RWPE2 (cell line): ENCODE results near the gene CABP2.

Source experiments
- ATAC-seq: fragments of 200-7000 bp; cut with Tn5 transposase; 3 replicates; pipeline ENCODE4 v1.9.1; 2021; ENCODE audit warnings: low read depth
- DNase-seq: peaks from one replicate; pipeline ENCODE4 v3.0.0-alpha.2; 2020; ENCODE audit warnings: low spot score
- H3K27ac ChIP-seq: fragments of 450-650 bp; 2 replicates; pipeline ENCODE4 v1.5.1; 2017; ENCODE audit warnings: mild to moderate bottlenecking; ENCODE audit not compliant: poor library complexity, severe bottlenecking
- H3K27me3 ChIP-seq: fragments of 250-450 bp; sonication (Bioruptor Pico); 2 replicates; pipeline ENCODE4 v1.5.1; 2021; ENCODE audit warnings: mild to moderate bottlenecking, moderate library complexity; ENCODE audit not compliant: insufficient read depth, poor library complexity, severe bottlenecking
- H3K36me3 ChIP-seq: fragments of 250-450 bp; sonication (Bioruptor Pico); 2 replicates; pipeline ENCODE4 v1.5.1; 2020; ENCODE audit warnings: low read depth, mild to moderate bottlenecking, moderate library complexity
- H3K4me1 ChIP-seq: fragments of 250-450 bp; sonication (Bioruptor Pico); 2 replicates; pipeline ENCODE4 v1.5.1; 2021; ENCODE audit warnings: mild to moderate bottlenecking, moderate library complexity; ENCODE audit not compliant: insufficient read depth, poor library complexity, severe bottlenecking
- H3K4me3 ChIP-seq: fragments of 250-450 bp; sonication (Bioruptor Pico); 2 replicates; pipeline ENCODE4 v1.5.1; 2021; ENCODE audit warnings: mild to moderate bottlenecking, moderate library complexity; ENCODE audit not compliant: severe bottlenecking
- H3K9me3 ChIP-seq: fragments of 250-450 bp; sonication (Bioruptor Pico); 2 replicates; pipeline ENCODE4 v1.5.1; 2021; ENCODE audit warnings: mild to moderate bottlenecking, moderate library complexity; ENCODE audit not compliant: severe bottlenecking
- CTCF ChIP-seq: fragments of 450-650 bp; IDR thresholded peaks from one replicate; pipeline ENCODE4 v1.5.1; 2017; ENCODE audit warnings: mild to moderate bottlenecking, moderate library complexity; ENCODE audit not compliant: poor library complexity, severe bottlenecking

CABP2 gene

GRCh38 chr11:67543585-67543984 lies 20.3 kb upstream of the CABP2 start:
- Histone ChIP-seq H3K27me3 (no peaks in the 10 kb centered on the region), H3K9me3 (no peaks in the 10 kb centered on the region), H3K4me1 (no peaks in the 10 kb centered on the region), H3K4me3 (no peak overlapping the region), H3K27ac (no peak overlapping the region), H3K36me3 (no peaks in the 10 kb centered on the region)
- ATAC-seq: no peak
- no peak for TF ChIP-seq CTCF
- DNase-seq: no peak

GRCh38 chr11:67542971-67543370 lies 19.7 kb upstream of the CABP2 start:
- Histone ChIP-seq H3K9me3 (no peaks in the 10 kb centered on the region), H3K4me3 (no peak overlapping the region), H3K4me1 (no peaks in the 10 kb centered on the region), H3K27me3 (no peaks in the 10 kb centered on the region), H3K27ac (no peak overlapping the region), H3K36me3 (no peaks in the 10 kb centered on the region)
- ATAC-seq: no peak
- no peak for DNase-seq
- no peak for TF ChIP-seq CTCF

DNA sequence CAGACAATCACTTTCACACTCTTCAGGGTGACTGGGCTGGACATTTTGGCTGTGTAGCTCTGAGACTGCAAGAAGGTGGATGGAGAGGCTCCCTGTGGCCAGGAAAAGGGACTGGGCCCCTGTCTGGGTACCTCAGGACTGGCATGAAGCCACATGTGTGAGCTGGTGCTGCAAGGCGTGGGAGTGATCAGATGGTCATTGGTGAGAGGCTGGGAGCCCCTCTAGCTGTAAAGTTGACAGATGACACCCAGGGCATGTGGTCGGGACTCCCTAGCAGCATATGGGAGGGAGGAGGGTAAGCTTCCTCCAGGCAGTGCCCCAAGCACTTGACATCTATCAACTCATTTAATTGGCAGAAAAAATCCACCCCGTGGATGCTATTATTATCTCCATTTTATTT lies 18.9 kb upstream of the CABP2 start:
- no peak overlapping the region for H3K4me3 ChIP-seq
- no peaks in the 10 kb centered on the region for H3K4me1 ChIP-seq
- no peaks in the 10 kb centered on the region for H3K36me3 ChIP-seq
- ATAC-seq: no peak
- DNase-seq: no peak
- H3K27me3 ChIP-seq: no peaks in the 10 kb centered on the region
- H3K27ac ChIP-seq: no peak overlapping the region
- H3K9me3 ChIP-seq: no peaks in the 10 kb centered on the region
- no peak for TF ChIP-seq CTCF

DNA sequence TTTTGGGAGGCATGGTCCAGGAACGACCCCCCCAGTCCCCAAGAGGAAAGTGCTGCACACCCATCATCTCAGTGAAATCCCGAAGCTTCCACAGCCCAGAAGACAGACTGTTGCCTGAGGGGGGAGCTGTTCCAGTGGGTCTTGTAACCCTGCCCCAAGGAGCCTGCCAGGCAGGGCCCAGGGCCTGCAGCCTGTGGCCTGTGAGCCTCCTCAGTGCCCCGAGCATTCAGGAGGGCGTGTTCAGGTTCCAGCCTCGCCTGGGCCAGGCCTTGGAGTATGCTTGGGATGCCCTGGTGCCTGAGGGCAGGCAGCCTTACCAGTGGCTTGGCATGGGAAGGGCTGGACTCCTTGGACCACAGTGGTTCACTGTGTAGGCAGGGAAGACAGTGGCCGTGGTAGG lies 18.0 kb upstream of the CABP2 start:
- ATAC-seq (no peak), DNase-seq (no peak)
- no peaks in the 10 kb centered on the region for H3K9me3 ChIP-seq
- H3K27ac ChIP-seq: no peak overlapping the region
- no peaks in the 10 kb centered on the region for H3K27me3 ChIP-seq
- H3K4me3 ChIP-seq: no peak overlapping the region
- no peak for TF ChIP-seq CTCF
- no peaks in the 10 kb centered on the region for H3K36me3 ChIP-seq
- no peaks in the 10 kb centered on the region for H3K4me1 ChIP-seq

DNA sequence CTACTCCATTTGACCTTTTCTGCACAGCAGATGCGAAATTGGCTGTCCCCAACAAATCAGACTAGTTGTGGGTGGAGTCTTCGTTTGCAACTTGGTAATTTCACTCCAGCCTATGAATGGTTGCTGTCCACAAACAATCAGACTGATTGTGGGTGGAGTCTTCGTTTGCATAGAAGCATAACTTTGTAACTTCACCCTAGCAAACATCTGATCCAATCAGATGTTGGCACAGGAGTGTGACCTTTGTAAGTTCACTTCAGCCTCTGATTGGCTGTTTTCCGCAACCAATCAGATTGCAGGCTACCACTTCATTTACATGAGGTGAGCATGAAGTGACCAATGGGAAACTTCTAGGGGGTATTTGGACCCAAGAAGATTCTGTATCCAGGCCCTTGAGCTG lies 16.3 kb upstream of the CABP2 start:
- no peaks in the 10 kb centered on the region for H3K4me1 ChIP-seq
- H3K4me3 ChIP-seq: no peak overlapping the region
- no peaks in the 10 kb centered on the region for H3K36me3 ChIP-seq
- TF ChIP-seq CTCF: no peak
- H3K9me3 ChIP-seq: peaks cover 7% of the 10 kb centered on the region
- no peak for DNase-seq
- H3K27me3 ChIP-seq: no peaks in the 10 kb centered on the region
- H3K27ac ChIP-seq: no peak overlapping the region
- ATAC-seq: no peak
